Skin epidermis (tissue), 12 donors: Measurements from ENCODE around the gene KRT6A.
"Not testable (repeated sequence)": the region's sequence is repeated elsewhere in the genome, so short reads cannot be mapped to it uniquely, and the experiment has no call there.

ENCODE experiments used
- H3K27ac ChIP-seq, 21 experiments: fragments of 200-600 bp; sonication (generic) in 11 of 21; one replicate each; pipeline ENCODE4 v1.5.0; 2020; ENCODE audit warnings: mild to moderate bottlenecking in 3 of 21, inconsistent platforms in 2 of 21, moderate library complexity in 2 of 21
- H3K4me3 ChIP-seq, 7 experiments: fragments of 200-600 bp; sonication (generic) in 2 of 7; one replicate each; pipeline ENCODE4 v1.5.0; 2020; ENCODE audit warnings: inconsistent platforms in 2 of 7, mild to moderate bottlenecking in 2 of 7, moderate library complexity in 1 of 7

The KRT6A gene

DNA sequence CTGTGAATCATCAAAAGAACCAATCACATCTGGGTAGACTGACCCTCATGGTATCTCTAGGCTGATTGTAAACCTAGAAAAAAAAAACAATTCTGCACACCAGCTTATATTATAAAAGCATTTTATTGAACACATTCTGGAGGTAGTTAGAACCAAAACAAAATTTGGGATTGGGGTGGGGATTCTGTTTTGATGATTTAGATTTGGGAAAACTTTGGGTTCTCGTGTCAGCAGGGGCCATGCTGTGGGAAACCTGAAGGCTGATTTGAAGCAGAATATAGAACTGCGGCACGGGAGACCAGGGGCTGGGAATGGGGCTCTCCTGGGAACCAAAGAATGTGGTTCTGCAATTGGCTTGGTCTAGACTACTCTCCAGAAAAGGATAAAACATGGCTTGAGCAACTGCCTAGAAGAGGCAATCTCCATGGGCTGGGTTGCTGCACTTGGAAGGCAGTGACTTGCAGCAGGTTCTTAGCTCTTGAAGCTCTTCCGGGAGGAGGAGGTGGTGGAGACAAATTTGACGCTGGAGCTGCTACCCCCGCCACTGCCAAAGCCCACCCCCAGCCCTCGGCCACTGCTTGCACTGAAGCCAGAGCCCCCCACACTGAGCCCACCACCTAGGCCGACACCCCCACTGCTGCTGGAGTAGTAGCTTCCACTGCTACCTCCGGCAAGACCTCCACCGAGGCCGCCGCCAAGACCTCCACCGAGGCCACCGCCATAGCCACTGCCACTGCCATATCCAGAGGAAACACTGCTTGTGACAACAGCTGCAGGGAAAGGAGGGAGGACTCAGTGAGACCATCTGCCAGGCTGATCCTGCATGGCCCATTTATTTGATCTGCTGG is 21.6 kb upstream of the KRT6A start:
- H3K4me3 ChIP-seq, result peak overlapping the region in 2 of 7 experiments; percentile 37 to 46
- peak overlapping the region in 13 of 21 experiments; percentile 2 to 77 (median 55) for H3K27ac ChIP-seq

DNA sequence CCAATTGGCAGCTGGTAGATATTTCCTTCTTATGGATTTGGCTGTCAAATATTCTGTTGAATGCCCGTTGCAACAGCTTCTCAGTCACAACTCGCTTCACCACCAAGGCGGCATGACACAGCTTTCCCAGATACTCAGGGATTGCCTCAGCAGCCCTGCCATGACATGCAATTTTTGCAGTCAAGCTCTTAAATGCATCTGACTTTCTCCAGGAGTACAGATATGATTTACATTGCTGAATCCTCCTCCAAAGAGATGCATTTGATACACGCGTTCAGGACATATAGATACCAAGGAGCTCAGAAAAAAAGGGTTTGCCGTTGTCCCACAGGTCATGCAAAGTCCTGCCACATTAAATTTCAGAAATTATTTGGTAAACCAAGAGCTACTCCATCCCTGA is 20.7 kb upstream of the KRT6A start:
- no peak overlapping the region for H3K27ac ChIP-seq
- H3K4me3 ChIP-seq, result no peak overlapping the region

DNA sequence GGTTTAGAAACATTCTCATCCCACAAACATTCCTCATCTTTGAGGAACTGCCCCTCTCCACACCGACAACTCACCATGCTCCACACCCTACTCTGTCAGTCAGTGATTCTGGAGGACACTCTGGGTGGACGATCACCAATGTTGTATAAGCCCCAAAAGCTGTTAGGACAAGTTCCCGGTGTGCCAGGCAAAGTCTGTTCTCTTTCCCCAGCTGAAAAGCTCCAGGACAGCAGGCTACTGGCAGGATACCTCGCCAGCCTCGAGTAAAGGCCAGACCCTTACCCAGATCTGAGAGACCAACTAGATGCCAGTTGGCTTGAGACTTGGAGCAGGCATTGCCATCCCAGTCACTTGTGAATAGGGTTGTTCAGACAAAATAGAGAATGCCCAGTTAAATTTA is 15.2 kb upstream of the KRT6A start:
- H3K4me3 ChIP-seq, result no peak overlapping the region
- H3K27ac ChIP-seq, result peak overlapping the region in 1 of 21 experiments; percentile 1

DNA sequence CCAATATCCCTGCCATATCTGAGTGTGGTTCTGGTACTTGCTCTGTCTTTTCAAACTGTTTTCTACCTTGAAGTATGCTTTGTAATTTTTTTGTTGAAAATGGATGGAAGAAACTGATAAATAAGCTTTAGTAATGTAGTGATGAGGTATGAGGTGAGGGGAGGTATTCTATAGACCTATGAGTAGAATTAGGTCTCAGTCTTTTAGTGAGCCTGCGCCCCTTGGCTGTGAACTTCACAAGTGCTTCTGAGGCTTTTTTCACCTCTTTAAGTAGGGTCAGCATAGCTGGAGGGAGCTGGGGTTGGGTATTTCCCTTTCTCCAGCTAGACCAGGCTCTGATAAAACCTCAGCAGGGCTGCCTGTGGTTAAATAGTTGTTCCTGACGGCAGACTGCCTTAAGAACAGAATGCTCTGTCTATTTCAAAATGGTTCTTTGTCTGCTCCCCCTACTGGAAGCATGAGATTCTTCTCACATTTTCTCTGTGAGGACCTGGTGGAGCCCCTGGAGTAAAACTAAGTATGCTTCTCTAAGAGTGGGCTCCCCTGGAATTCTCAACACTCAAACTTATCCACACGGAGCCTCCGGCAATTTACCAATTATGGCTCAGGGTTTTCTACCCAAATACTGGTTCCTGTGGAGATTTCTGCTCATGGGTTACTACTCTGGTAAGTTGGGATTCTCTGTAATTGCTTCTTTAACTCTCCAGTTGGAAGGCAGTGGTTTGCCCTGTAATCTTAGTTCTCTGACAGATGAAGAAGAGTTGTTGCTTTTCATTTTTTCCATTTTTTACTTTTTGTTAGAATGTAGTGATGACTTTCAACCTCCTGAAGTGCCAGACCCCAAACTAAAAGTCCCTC is 14.0 kb upstream of the KRT6A start:
- Histone ChIP-seq H3K27ac (peak overlapping the region in 3 of 21 experiments; percentile 9 to 30 (median 19)), H3K4me3 (no peak overlapping the region)

DNA sequence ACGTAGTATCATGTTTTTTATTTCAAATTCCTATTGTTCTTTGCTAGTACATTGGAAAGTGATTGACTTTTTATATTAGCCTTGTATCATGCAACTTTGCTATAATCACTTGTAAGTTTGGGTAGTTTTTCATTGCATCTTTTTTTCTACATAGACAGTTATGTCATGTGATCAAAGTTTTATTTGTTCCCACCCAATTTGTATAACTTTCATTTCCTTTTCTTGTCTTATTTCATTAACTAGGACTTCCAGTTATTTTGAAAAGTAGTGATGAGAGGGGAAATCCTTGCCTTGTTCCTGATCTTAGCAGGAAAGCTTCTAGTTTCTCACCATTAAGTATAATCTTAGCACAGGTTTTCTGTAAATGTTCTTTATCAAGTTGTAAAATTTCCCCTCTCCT is 9.8 kb upstream of the KRT6A start:
- H3K4me3 ChIP-seq, result no peak overlapping the region
- H3K27ac ChIP-seq, result no peak overlapping the region

DNA sequence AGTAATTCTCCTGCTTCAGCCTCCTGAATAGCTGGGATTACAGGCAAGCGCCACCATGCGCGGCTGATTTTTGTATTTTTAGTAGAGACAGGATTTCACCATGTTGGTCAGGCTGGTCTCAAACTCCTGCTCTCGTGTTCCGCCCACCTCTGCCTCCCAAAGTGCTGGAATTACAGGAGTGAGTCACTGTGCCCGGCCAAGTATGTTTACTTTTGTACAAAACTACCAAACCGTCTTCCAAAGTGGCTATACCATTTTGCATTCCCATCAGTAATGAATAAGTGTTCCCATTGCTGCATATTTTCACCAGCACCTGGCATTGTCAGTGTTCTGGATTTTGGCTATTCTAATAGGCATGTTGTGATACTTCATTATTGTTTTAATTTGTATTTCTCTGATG is 8.4 kb upstream of the KRT6A start:
- H3K27ac ChIP-seq, result no peak overlapping the region
- H3K4me3 ChIP-seq, result no peak overlapping the region

DNA sequence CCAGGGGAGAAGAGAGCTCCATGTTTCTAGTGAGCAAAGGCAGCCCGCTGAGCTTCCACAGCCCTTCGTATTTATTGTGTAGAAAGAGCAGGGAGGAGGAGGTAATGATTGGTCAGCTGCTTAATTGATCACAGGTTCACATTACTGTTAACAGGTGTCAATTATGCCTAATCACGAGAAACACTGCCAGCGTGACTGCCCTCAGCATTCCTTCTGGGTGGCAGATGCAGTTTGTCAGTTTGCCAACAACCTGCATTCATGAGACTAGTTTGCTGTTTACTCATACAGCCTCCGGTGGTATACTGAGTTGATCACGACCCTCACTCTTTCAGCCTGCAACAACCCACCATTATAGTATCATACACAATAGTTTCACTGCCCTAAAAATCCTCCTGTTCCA is 7.5 kb upstream of the KRT6A start:
- not testable (repeated sequence) for H3K27ac ChIP-seq, H3K4me3 ChIP-seq

DNA sequence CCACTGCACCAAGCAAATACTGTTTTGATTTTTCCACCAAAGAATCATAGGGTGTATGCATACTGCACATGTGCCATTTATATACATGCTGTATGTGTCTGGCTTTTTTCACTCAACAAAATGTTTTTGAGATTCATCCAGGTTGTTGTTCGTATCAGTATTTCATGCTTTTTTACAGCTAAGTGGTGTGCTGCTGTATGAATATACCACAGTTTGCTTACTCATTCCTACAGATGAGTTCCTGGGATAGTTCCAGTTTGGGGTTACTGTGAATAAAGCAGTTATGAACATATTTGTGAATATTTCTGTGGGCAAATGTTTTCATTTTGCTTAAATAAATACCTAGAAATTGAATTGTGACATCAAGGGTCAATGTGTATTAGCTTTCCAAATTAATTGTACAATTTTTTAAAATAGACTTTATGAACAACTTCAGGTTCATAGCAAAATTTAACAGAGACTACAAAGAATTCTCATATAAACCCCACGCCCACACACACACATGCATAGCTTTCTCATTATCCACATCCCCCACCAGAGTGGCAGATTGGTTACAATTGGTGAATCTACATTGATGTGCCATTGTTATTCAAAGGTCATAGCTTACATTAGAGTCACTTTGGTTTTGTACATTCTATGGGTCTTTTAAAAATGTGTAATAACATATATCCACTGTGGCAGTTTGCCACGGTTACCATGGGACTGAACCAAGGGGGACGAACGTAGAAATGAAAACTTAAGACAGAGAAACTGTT is 6.9 kb upstream of the KRT6A start:
- H3K4me3 ChIP-seq, result no peak overlapping the region
- H3K27ac ChIP-seq, result no peak overlapping the region

DNA sequence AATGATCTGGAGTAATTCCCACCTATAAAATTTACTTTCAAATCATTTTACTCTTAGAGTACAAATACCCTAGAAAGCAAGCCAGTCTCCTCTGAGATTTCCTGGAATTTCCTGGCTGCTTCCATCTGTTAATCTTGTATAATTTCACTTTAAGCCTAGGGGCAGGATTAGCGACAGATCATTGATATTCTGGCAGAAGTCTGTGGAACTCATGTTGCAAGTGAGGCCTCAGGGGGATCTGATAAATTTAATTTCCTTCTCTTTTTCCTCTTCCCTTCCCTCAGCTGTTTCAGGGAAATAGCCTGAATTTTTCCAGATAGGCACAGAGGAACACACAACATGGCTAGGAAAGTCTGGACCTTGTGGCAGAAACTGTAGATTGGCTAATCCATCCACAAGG is 5.9 kb upstream of the KRT6A start:
- Histone ChIP-seq H3K27ac (no peak overlapping the region), H3K4me3 (no peak overlapping the region)

DNA sequence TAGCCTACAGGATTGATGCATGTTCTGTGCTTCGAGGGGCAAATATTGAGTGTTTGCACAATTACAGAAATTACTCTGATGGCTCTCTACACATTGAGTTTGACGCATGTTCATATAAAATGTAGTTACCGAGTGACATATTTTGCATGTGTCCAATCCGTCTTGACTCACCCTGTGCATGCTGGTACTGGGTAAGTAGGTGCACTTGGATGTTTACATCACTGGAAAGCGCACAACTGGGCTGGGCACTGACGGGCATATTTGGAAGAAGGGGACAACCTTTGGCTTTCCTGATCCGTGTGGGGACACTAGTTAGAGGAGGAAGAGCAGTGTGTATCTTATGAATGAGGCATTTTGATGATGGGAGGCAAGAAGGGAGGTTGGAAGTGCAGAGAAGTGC is 4.9 kb upstream of the KRT6A start:
- H3K27ac ChIP-seq, result no peak overlapping the region

DNA sequence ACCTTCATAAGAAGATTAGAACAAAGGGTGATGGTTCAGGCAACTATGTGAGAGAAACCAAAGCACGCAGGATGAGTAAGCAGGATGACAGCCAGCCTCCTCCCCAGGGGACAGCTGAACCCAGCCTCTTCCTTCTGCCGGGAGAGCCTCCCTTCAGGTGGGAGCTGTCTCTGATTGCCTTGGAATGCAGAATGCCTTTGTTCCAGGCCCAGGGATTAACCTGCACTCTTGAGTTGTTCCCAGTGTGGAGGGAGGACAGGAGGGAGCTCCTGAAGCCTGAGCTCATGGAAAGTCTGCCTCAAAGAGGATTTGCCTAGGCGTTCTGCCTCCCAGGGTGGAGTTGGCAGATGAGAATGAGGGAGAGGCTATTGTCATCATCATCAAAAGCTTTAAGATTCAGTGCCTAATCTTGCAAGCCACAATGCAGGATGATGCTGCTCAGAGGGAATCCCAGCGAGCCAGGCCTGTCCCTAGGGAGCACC is 3.6 kb upstream of the KRT6A start:
- H3K27ac ChIP-seq, result peak overlapping the region in 18 of 21 experiments; percentile 16 to 82 (median 65)

More for the DNA sequence above, 4.9 kb upstream of the KRT6A start:
- no peak overlapping the region for H3K4me3 ChIP-seq

DNA sequence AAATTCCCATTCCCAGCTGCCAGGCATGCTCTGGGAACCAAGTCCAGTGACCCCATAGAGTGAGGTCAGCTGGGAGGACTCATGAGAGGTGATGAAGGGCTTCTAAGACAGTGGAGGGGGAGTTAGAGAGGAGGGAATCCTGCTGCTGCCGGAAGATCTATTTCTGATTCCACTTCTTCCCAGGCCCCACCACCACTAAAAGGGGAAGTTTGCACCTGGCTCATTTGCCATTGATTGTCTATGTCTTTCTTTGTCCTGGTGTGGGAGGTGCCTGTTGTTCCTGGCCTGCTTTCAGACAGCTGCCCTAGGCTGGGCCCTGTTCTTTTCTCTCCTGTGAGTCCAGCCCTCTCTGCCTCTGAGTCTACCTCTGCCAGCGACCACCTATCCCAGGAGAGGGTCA is 3.0 kb upstream of the KRT6A start:
- H3K27ac ChIP-seq, result peak overlapping the region in 19 of 21 experiments; percentile 16 to 82 (median 68)
- H3K4me3 ChIP-seq, result no peak overlapping the region

More for the DNA sequence above, 3.6 kb upstream of the KRT6A start:
- H3K4me3 ChIP-seq, result no peak overlapping the region

DNA sequence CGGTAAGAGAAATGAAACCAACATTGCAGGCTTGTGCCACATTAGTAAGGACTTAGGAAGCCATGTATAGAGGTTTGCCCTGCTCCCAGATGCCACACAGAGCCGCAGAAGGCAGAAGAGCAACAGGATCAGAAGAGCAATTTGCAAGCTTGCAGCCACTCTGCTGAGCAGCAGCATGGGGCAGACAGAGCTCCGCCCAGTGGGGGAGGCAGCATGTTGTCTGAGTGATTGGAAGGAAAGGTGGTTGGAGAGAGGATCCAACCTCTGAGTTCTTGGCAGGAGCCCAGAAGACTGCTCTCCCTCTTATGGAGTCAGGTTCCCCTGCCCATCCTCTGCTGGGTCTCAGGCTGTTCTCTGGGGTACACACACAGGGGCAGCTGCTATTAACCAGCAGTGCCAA is 2.3 kb upstream of the KRT6A start:
- H3K27ac ChIP-seq, result peak overlapping the region in 17 of 21 experiments; percentile 16 to 82 (median 70)
- no peak overlapping the region for H3K4me3 ChIP-seq

DNA sequence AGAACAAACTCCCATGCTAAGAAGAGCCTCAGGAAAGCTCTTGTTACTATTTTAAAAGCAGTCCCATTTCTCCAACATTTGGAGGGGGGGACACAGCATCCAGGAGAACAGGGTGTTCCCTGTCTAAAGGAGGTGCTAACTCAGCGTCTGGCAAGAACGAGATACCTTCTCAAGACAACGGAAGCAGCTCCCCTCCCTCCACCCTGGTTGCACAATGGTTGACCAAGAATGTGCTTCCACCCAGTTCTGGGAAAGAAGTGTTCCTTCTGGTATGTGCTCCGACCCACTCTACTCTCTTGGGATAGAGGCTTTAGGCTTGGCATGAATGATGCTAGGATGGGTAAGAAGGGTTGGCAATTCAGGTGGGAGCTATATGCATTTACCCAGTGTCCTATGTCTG is 1.5 kb upstream of the KRT6A start:
- Histone ChIP-seq H3K27ac (peak overlapping the region in 14 of 21 experiments; percentile 21 to 82 (median 70)), H3K4me3 (no peak overlapping the region)

DNA sequence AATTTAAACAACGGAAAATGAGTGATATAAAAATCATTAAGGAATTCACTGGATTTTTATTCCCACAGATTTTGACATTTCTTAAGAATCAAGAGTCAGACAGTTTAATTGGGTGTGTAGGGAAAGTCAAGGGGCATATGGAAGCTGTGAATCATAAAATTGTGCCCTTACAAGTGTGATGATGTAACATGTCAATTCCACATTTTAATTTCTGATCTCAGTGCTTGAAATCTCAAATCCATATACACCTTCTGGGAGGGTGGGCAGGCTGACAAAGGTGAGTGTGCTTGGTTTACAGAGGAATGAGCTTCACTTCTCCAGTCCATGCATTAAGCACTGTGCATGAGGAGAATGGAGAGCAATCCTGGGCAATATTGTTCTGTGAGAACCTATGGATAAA is 1.0 kb upstream of the KRT6A start:
- no peak overlapping the region for H3K4me3 ChIP-seq
- peak overlapping the region in 15 of 21 experiments; percentile 21 to 82 (median 69) for H3K27ac ChIP-seq

DNA sequence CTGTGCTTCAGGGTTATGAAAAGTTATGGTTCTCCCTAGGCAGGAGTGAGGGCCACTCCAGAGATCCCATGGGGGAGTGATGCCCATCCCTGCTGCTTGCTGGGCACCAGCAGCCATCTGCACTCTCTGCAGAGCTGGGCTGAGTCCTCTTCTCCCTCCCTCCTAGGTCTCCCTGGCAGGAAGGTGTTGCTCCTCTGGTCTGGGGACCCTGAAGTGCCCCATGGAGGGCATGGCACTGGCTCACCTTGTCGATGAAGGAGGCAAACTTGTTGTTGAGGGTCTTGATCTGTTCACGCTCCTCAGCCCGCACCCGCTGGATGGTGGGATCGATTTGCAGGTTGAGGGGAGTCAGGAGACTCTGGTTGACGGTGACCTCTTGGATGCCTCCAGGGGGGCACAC is 652 bp downstream of the KRT6A start:
- Histone ChIP-seq H3K4me3 (peak overlapping the region; percentile 19 to 37 (median 28)), H3K27ac (peak overlapping the region in 14 of 21 experiments; percentile 1 to 67 (median 50))

DNA sequence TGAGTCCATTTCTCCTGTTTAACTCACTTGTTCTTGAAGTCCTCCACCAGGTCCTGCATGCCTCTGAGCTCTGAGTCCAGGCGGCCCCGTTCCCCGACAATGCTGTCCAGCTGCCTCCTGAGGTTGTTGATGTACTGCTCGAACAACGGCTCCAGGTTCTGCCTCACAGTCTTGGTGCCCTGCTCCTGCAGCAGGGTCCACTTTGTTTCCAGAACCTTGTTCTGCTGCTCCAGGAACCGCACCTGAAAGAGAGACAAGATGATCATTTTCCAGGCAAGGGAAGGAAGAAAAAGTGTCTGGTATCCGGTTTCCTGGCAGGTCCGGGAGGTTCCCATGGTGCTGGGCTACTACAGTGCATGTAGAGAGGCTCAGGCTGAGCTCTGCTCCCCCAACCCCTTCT is 1.6 kb downstream of the KRT6A start:
- Histone ChIP-seq H3K27ac (peak overlapping the region in 6 of 21 experiments; percentile 23 to 60 (median 36)), H3K4me3 (peak overlapping the region; percentile 19 to 37 (median 28))

DNA sequence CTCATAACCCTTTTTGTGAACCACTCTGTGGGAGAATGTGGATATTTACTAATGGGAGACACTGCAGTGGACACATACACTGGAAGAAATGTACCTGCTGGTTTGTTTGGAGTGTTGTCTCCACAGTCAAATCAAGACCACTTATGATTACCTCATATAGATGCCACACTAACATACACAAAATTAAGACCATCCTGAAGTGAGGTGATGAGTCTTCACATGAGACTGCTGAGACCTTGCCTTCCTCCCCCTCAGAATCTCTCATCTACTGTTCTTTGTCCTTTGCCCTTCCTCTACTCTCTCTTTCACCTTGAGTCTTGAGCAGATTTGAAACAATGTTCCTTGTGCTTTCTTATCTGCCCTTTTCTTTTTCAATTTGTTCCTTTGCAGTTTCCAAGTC is 4.3 kb downstream of the KRT6A start:
- H3K27ac ChIP-seq, result no peak overlapping the region
- no peak overlapping the region for H3K4me3 ChIP-seq

DNA sequence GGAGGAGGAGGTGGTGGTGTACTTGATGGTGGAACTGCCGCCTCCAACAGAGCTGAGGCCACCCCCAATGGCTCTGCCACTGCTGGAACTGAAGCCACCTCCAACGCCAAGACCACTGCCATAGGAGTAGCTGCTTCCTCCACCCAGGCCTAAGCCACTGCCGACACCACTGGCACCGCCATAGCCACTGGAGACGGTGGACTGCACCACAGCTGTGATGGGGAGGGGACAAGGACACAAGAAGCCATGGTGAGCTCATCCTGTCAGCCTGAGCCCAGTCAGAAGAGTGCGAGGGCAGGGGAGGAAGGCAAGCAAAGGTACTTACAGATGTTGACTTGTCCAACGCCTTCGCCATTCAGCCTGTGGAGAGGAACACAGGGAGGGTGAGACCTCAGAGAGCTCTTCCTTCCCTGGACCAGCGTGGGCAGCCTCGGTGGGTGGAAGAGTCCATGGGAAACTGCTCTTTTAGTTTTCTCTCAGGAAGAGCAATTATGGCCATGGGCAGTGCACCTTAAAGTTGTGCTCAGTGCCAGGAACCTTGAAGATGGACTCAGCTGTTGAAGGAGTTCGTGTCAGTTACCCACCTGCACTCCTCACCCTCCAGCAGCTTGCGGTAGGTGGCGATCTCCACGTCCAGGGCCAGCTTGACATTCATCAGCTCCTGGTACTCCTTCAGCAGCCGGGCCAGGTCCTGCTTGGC is 5.2 kb downstream of the KRT6A start:
- not testable (repeated sequence) for H3K4me3 ChIP-seq, H3K27ac ChIP-seq
